Loucy (cell line): ENCODE measurements around the gene CHRNA9.

Experiments
- H2AFZ ChIP-seq: fragments of 200-600 bp; sonication (generic); 2 replicates; pipeline ENCODE4 v1.6.0; 2016; ENCODE audit warnings: antibody characterized with exemption, mild to moderate bottlenecking, low read length, moderate library complexity
- H3F3A ChIP-seq: fragments of 200-600 bp; 2 replicates; pipeline ENCODE4 v1.6.0; 2016; ENCODE audit warnings: antibody characterized with exemption, low read depth, mild to moderate bottlenecking
- H3K27me3 ChIP-seq: fragments of 200-600 bp; sonication (generic); 2 replicates; pipeline ENCODE4 v1.6.1; 2014; ENCODE audit warnings: low read length, mild to moderate bottlenecking; ENCODE audit not compliant: insufficient read depth, poor library complexity, severe bottlenecking
- H3K36me3 ChIP-seq: fragments of 200-600 bp; sonication (generic); 2 replicates; pipeline ENCODE4 v1.6.1; 2016; ENCODE audit warnings: low read length; ENCODE audit not compliant: insufficient read depth
- H3K4me1 ChIP-seq: fragments of 200-600 bp; sonication (generic); 2 replicates; pipeline ENCODE4 v1.5.1; 2014; ENCODE audit warnings: low read length, mild to moderate bottlenecking; ENCODE audit not compliant: insufficient read depth, poor library complexity, severe bottlenecking
- H3K4me2 ChIP-seq: fragments of 200-600 bp; sonication (generic); 2 replicates; pipeline ENCODE4 v1.6.0; 2014; ENCODE audit warnings: antibody characterized with exemption, low read length, low read depth, mild to moderate bottlenecking; ENCODE audit not compliant: poor library complexity, severe bottlenecking
- H3K4me3 ChIP-seq: fragments of 200-600 bp; sonication (generic); 2 replicates; pipeline ENCODE4 v1.5.1; 2014; ENCODE audit warnings: low read length, mild to moderate bottlenecking, mixed read lengths; ENCODE audit not compliant: poor library complexity, severe bottlenecking
- H3K79me2 ChIP-seq: fragments of 200-600 bp; sonication (generic); 2 replicates; pipeline ENCODE4 v1.6.1; 2014; ENCODE audit warnings: low read length; ENCODE audit not compliant: insufficient read depth
- H3K9ac ChIP-seq: fragments of 200-600 bp; sonication (generic); 2 replicates; pipeline ENCODE4 v1.6.0; 2014; ENCODE audit warnings: mild to moderate bottlenecking, low read depth, low read length, moderate library complexity; ENCODE audit not compliant: poor library complexity, severe bottlenecking
- H3K9me2 ChIP-seq: fragments of 200-600 bp; sonication (generic); replicated peaks from 2 replicates; pipeline ENCODE4 v1.6.1; 2016; ENCODE audit warnings: low read depth, low read length, mixed read lengths
- H3K9me3 ChIP-seq: fragments of 200-600 bp; sonication (generic); 2 replicates; pipeline ENCODE4 v1.6.1; 2014; ENCODE audit warnings: mild to moderate bottlenecking, antibody characterized with exemption, low read length, low read depth; ENCODE audit not compliant: insufficient read depth
- H4K20me1 ChIP-seq: fragments of 200-600 bp; sonication (generic); 2 replicates; pipeline ENCODE4 v1.6.0; 2014; ENCODE audit warnings: antibody characterized with exemption, low read length, mild to moderate bottlenecking; ENCODE audit not compliant: insufficient read depth, poor library complexity, severe bottlenecking
- CTCF ChIP-seq: fragments of 200-600 bp; sonication (generic); conservative IDR thresholded peaks from 2 replicates; pipeline ENCODE4 v1.5.1; 2014; ENCODE audit warnings: mild to moderate bottlenecking, antibody characterized with exemption, low read length
- EZH2phosphoT487 ChIP-seq: fragments of 200-600 bp; IDR thresholded peaks from 2 replicates; pipeline ENCODE4 v1.6.1; 2018; ENCODE audit warnings: antibody characterized with exemption, mild to moderate bottlenecking, moderate library complexity, borderline replicate concordance

CHRNA9 gene

GRCh38 chr4:40303751-40304150 is 31.4 kb upstream of the CHRNA9 start:
- peaks cover 52% of the 10 kb centered on the region for H3K79me2 ChIP-seq
- H3K4me2 ChIP-seq: no peak overlapping the region
- no peak overlapping the region for H2AFZ ChIP-seq
- no peaks in the 10 kb centered on the region for H3K36me3 ChIP-seq
- peaks cover 5% of the 10 kb centered on the region; the same call in 1 of the 2 replicates for H3K9me3 ChIP-seq
- no peak for TF ChIP-seq EZH2phosphoT487
- TF ChIP-seq CTCF: no peak
- H3K4me1 ChIP-seq: peaks cover 87% of the 10 kb centered on the region
- no peaks in the 10 kb centered on the region for H4K20me1 ChIP-seq
- H3K4me3 ChIP-seq: no peak overlapping the region
- no peaks in the 10 kb centered on the region for H3K27me3 ChIP-seq
- no peak overlapping the region for H3K9ac ChIP-seq
- H3F3A ChIP-seq: peaks cover 32% of the 10 kb centered on the region
- no peaks in the 10 kb centered on the region for H3K9me2 ChIP-seq

GRCh38 chr4:40305328-40306170 is 29.6 kb upstream of the CHRNA9 start:
- Histone ChIP-seq H3K9ac (peak overlapping the region; percentile 75), H3K9me2 (no peaks in the 10 kb centered on the region), H3K9me3 (peaks cover 5% of the 10 kb centered on the region; the same call in 1 of the 2 replicates), H2AFZ (no peak overlapping the region), H3K79me2 (peaks cover 47% of the 10 kb centered on the region), H3K4me2 (peak overlapping the region; percentile 77), H4K20me1 (no peaks in the 10 kb centered on the region), H3K4me1 (peaks cover 81% of the 10 kb centered on the region), H3K27me3 (no peaks in the 10 kb centered on the region), H3F3A (peaks cover 34% of the 10 kb centered on the region), H3K4me3 (no peak overlapping the region), H3K36me3 (no peaks in the 10 kb centered on the region)
- TF ChIP-seq EZH2phosphoT487 (no peak), CTCF (peak; percentile 23)

- H3K79me2 ChIP-seq: peaks cover 44% of the 10 kb centered on the region
- no peaks in the 10 kb centered on the region for H4K20me1 ChIP-seq
- peaks cover 38% of the 10 kb centered on the region for H3F3A ChIP-seq
- H2AFZ ChIP-seq: no peak overlapping the region
- H3K4me2 ChIP-seq: peak overlapping the region; percentile 77
- no peaks in the 10 kb centered on the region for H3K9me2 ChIP-seq
- H3K36me3 ChIP-seq: no peaks in the 10 kb centered on the region
- H3K4me3 ChIP-seq: peak overlapping the region; percentile 65
- peaks cover 5% of the 10 kb centered on the region; the same call in 1 of the 2 replicates for H3K9me3 ChIP-seq
- peak overlapping the region; percentile 75 for H3K9ac ChIP-seq
- H3K4me1 ChIP-seq: peaks cover 81% of the 10 kb centered on the region
- no peak for TF ChIP-seq CTCF
- no peak for TF ChIP-seq EZH2phosphoT487
- H3K27me3 ChIP-seq: no peaks in the 10 kb centered on the region
These were observed 28.9 kb upstream of the CHRNA9 start for GRCh38 chr4:40306226-40306625.
